Breast epithelium (tissue), 4 donors: Measurements from ENCODE around the gene PCCB. TPM values are rescaled to one million over a fixed set of nuclear protein-coding genes. Genes with fewer than 3 reads are reported as not detected.

ENCODE experiments used
- DNase-seq, 2 donors: peaks; one replicate each; pipeline ENCODE4 v3.0.0-alpha.2; 2019; ENCODE audit warnings: low spot score in 2 of 2
- H3K27ac ChIP-seq, 2 donors: fragments of 200-600 bp; sonication (generic) in 1 of 2; one replicate each; pipeline ENCODE4 v1.5.1; 2016 to 2019; ENCODE audit warnings: mild to moderate bottlenecking in 1 of 2
- H3K27me3 ChIP-seq, 2 donors: fragments of 200-600 bp; sonication (generic) in 1 of 2; one replicate each; pipeline versions ENCODE4 v1.5.1 to v1.6.0; 2017 to 2019; ENCODE audit warnings: control low read depth in 1 of 2, mild to moderate bottlenecking in 1 of 2
- H3K36me3 ChIP-seq: fragments of 200-600 bp; one replicate; pipeline ENCODE4 v1.5.1; 2019
- H3K4me1 ChIP-seq, 2 donors: fragments of 200-600 bp; sonication (generic); one replicate each; pipeline ENCODE4 v1.5.1; 2016 to 2019; ENCODE audit warnings: control low read depth in 1 of 2
- H3K4me3 ChIP-seq, 3 donors: fragments of 200-600 bp; sonication (generic); 1 replicate in 2 of 3; 2 replicates in 1 of 3; pipeline ENCODE4 v1.5.1; 2016 to 2019; ENCODE audit warnings: mild to moderate bottlenecking in 3 of 3, moderate library complexity in 2 of 3
- H3K9me3 ChIP-seq, 2 donors: fragments of 200-600 bp; sonication (generic) in 1 of 2; one replicate each; pipeline ENCODE4 v1.5.1; 2016 to 2019; ENCODE audit warnings: control low read depth in 1 of 2
- CTCF ChIP-seq, 3 donors: fragments of 450-650 bp; IDR thresholded peaks; one replicate each; pipeline ENCODE4 v1.5.1; 2016 to 2017; ENCODE audit warnings: antibody characterized with exemption in 3 of 3, mild to moderate bottlenecking in 3 of 3, moderate library complexity in 3 of 3
- POLR2A ChIP-seq: fragments of 450-650 bp; IDR thresholded peaks from one replicate; pipeline ENCODE4 v1.6.1; 2016; ENCODE audit warnings: antibody characterized with exemption, mild to moderate bottlenecking, moderate library complexity
- POLR2AphosphoS5 ChIP-seq, 3 donors: sonication (generic); formaldehyde crosslinking; IDR thresholded peaks; one replicate each; pipeline ENCODE4 v1.6.1; 2017; ENCODE audit warnings: antibody characterized with exemption in 3 of 3
- intact Hi-C: fragments of 100-400 bp; cut with DNase I; formaldehyde crosslinking; loops from one replicate; pipeline ENCODE4 v1.15.1; 2023; ENCODE audit warnings: low total_unique reads
- total RNA-seq, 3 donors: library from RNA; depleted of rRNA; stranded (reverse); fragments of >200 nt; gene quantifications; one replicate each; pipeline ENCODE4 v1.1.0, GENCODE V29; 2016

PCCB gene
- total RNA-seq, 3 donors from 2014 or later = 24.9 to 35.0 (median 31.3) TPM

GRCh38 chr3:136343446-136343845 lies 93.3 kb downstream of the PCCB start:
- Histone ChIP-seq H3K27me3 (no peaks in the 10 kb centered on the region), H3K4me3 (no peak overlapping the region), H3K4me1 (no peaks in the 10 kb centered on the region), H3K36me3 (no peaks in the 10 kb centered on the region), H3K27ac (peak overlapping the region in 1 of 2 donors; percentile 19), H3K9me3 (no peaks in the 10 kb centered on the region)
- TF ChIP-seq POLR2A = no peak
- no peak for TF ChIP-seq POLR2AphosphoS5 (IDR thresholded peaks at IDR 0.05)
- no peak for TF ChIP-seq CTCF (IDR thresholded peaks at IDR 0.05)
- intact Hi-C loops = no loop called here
- no peak for DNase-seq

DNA sequence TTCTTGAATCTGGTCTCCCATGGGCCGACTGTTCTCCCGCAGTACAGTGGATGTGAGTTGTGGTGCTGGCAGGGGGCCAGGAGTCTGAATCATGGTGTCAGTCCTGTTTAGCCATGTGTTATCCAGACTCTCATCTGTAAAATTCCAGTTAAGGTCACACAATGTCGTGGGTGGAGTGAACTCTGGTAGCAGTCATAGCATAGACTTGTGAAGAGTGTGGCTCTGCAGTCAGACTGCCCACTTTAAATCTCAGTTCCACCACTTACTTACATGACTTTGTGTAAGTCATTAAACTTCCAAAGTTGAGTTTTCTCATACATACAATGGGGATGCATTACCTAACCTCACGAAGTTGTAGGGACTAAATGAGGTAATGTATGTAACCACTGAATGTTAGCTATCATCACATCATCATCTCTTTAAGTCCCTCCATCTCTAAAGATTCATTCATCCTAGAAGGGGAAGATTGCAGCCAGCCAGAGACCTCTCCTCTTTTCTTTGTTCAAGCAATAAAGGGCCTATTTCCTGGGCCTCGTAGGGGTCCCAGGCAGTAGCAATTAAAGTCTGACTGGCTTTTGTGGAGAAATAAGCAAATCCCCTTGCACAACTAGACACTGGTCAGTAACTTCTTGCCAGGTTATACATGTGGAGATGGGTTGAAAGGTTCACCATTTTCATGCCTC lies 93.9 kb downstream of the PCCB start:
- TF ChIP-seq POLR2AphosphoS5 (IDR thresholded peaks at IDR 0.05) = peak in 1 of 3 donors; percentile 45
- TF ChIP-seq CTCF (IDR thresholded peaks at IDR 0.05) = no peak
- Histone ChIP-seq H3K27ac (peak overlapping the region in 1 of 2 donors; percentile 10), H3K36me3 (no peaks in the 10 kb centered on the region)

GRCh38 chr3:136346486-136346885 lies 96.3 kb downstream of the PCCB start:
- TF ChIP-seq CTCF (IDR thresholded peaks at IDR 0.05) (no peak), POLR2AphosphoS5 (IDR thresholded peaks at IDR 0.05) (no peak), POLR2A (no peak)
- Histone ChIP-seq H3K4me1 (no peaks in the 10 kb centered on the region), H3K9me3 (no peaks in the 10 kb centered on the region), H3K4me3 (no peak overlapping the region), H3K36me3 (no peaks in the 10 kb centered on the region), H3K27me3 (no peaks in the 10 kb centered on the region), H3K27ac (no peak overlapping the region)
- DNase-seq = no peak
- intact Hi-C loops = no loop called here

More for the DNA sequence above, 93.9 kb downstream of the PCCB start:
- H3K4me3 ChIP-seq = no peak overlapping the region
- DNase-seq = peak; percentile 64 to 88
- intact Hi-C loops = no loop called here
- no peaks in the 10 kb centered on the region for H3K4me1 ChIP-seq
- no peaks in the 10 kb centered on the region for H3K9me3 ChIP-seq
- no peaks in the 10 kb centered on the region for H3K27me3 ChIP-seq

DNA sequence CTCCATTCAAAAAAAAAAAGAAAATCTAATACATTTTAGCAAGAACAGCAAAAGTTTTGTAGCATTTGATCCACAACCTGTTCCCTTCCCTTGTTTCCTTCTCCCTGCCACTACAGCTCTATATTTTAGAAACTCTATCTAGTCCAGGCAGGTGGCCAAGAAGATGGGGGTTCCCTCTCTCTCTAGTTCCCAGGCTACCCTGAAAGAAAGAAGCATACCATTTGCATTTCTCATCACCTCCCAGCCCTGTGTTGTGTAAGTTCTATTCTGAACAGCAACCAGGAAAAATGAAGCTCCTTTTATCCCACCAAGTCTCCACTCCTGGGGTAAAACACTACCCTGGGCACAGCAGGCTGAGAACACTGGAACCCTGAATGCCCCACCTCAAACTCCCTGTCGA lies 100.0 kb downstream of the PCCB start:
- intact Hi-C loops = no loop called here
- no peak for DNase-seq

More for the DNA sequence above, 100.0 kb downstream of the PCCB start:
- Histone ChIP-seq H3K4me3 (no peak overlapping the region), H3K27me3 (no peaks in the 10 kb centered on the region), H3K36me3 (no peaks in the 10 kb centered on the region), H3K27ac (peak overlapping the region in 1 of 2 donors; percentile 11), H3K9me3 (no peaks in the 10 kb centered on the region), H3K4me1 (no peaks in the 10 kb centered on the region)
- TF ChIP-seq CTCF (IDR thresholded peaks at IDR 0.05) (no peak), POLR2A (no peak), POLR2AphosphoS5 (IDR thresholded peaks at IDR 0.05) (no peak)
